Liver (tissue), 3 donors: Measurements from ENCODE around the gene BEST4.
"Not testable (repeated sequence)": the region's sequence is repeated elsewhere in the genome, so short reads cannot be mapped to it uniquely, and the experiment has no call there.

Experiments used
- EGR1 ChIP-seq, 2 donors: IDR thresholded peaks; 2 replicates each; pipeline ENCODE4 v1.6.1; 2016 to 2018; ENCODE audit warnings: antibody characterized with exemption in 2 of 2, low read depth in 2 of 2
- MAX ChIP-seq: IDR thresholded peaks from 2 replicates; pipeline ENCODE4 v1.6.1; 2016; ENCODE audit warnings: antibody characterized with exemption
- TAF1 ChIP-seq: conservative IDR thresholded peaks from 2 replicates; pipeline ENCODE4 v1.6.1; 2016; ENCODE audit warnings: antibody characterized with exemption, mild to moderate bottlenecking
- TF ChIP-seq, protein P1 (sequence below): IDR thresholded peaks from 2 replicates; pipeline ENCODE4 v1.6.1; 2016; ENCODE audit warnings: antibody characterized with exemption, mild to moderate bottlenecking
- TF ChIP-seq, protein P2 (sequence below): fragments of 150-350 bp; IDR thresholded peaks from 2 replicates; pipeline ENCODE4 v1.5.1; 2017; ENCODE audit warnings: improper control_type of control experiment, low read depth, low read length; ENCODE audit not compliant: missing input control
- donor health status: healthy.
- donor health status: healthy.

- TF ChIP-seq, protein P1, sequence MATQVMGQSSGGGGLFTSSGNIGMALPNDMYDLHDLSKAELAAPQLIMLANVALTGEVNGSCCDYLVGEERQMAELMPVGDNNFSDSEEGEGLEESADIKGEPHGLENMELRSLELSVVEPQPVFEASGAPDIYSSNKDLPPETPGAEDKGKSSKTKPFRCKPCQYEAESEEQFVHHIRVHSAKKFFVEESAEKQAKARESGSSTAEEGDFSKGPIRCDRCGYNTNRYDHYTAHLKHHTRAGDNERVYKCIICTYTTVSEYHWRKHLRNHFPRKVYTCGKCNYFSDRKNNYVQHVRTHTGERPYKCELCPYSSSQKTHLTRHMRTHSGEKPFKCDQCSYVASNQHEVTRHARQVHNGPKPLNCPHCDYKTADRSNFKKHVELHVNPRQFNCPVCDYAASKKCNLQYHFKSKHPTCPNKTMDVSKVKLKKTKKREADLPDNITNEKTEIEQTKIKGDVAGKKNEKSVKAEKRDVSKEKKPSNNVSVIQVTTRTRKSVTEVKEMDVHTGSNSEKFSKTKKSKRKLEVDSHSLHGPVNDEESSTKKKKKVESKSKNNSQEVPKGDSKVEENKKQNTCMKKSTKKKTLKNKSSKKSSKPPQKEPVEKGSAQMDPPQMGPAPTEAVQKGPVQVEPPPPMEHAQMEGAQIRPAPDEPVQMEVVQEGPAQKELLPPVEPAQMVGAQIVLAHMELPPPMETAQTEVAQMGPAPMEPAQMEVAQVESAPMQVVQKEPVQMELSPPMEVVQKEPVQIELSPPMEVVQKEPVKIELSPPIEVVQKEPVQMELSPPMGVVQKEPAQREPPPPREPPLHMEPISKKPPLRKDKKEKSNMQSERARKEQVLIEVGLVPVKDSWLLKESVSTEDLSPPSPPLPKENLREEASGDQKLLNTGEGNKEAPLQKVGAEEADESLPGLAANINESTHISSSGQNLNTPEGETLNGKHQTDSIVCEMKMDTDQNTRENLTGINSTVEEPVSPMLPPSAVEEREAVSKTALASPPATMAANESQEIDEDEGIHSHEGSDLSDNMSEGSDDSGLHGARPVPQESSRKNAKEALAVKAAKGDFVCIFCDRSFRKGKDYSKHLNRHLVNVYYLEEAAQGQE = not testable (repeated sequence)
- TF ChIP-seq, protein P2, sequence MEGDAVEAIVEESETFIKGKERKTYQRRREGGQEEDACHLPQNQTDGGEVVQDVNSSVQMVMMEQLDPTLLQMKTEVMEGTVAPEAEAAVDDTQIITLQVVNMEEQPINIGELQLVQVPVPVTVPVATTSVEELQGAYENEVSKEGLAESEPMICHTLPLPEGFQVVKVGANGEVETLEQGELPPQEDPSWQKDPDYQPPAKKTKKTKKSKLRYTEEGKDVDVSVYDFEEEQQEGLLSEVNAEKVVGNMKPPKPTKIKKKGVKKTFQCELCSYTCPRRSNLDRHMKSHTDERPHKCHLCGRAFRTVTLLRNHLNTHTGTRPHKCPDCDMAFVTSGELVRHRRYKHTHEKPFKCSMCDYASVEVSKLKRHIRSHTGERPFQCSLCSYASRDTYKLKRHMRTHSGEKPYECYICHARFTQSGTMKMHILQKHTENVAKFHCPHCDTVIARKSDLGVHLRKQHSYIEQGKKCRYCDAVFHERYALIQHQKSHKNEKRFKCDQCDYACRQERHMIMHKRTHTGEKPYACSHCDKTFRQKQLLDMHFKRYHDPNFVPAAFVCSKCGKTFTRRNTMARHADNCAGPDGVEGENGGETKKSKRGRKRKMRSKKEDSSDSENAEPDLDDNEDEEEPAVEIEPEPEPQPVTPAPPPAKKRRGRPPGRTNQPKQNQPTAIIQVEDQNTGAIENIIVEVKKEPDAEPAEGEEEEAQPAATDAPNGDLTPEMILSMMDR = not testable (repeated sequence)
- TF ChIP-seq TAF1; MAX; EGR1 (IDR thresholded peaks at IDR 0.05; ENCODE audit: low read depth in 2 of 2): not testable (repeated sequence)
Observed at GRCh38 chr1:44738953-44739306, 49.0 kb downstream of the BEST4 start.
